ENCODE measurements around the gene MYO18A. TPM values are rescaled to one million over a fixed set of nuclear protein-coding genes. Genes with fewer than 3 reads are reported as not detected.

Gene MYO18A
- total and polyA plus RNA-seq, 2 experiments from 2014 or later: 186 to 564 TPM

- Histone ChIP-seq H3K4me1 (ENCODE audit: low read depth) (no peaks in the 10 kb centered on the region), H3K27ac (no peak overlapping the region), H3K4me3 (no peak overlapping the region), H3K36me3 (peaks cover 61% of the 10 kb centered on the region), H3K9me3 (ENCODE audit: low read depth) (no peaks in the 10 kb centered on the region), H3K27me3 (no peaks in the 10 kb centered on the region)
- no peak for DNase-seq (ENCODE audit: low read depth in 1 of 2, low spot score in 1 of 2)
- TF ChIP-seq CTCF (IDR thresholded peaks at IDR 0.05; ENCODE audit: low read depth, low read length): no peak
These were observed 95.6 kb downstream of the MYO18A start for GRCh38 chr17:29084541-29085146.

GRCh38 chr17:29080965-29081364 is 99.2 kb downstream of the MYO18A start:
- DNase-seq (ENCODE audit: low read depth in 1 of 2, low spot score in 1 of 2): no peak
- no peak overlapping the region for H3K27ac ChIP-seq
- peaks cover 61% of the 10 kb centered on the region for H3K36me3 ChIP-seq
- no peaks in the 10 kb centered on the region for H3K27me3 ChIP-seq
- no peaks in the 10 kb centered on the region for H3K9me3 ChIP-seq (ENCODE audit: low read depth)
- no peaks in the 10 kb centered on the region for H3K4me1 ChIP-seq (ENCODE audit: low read depth)
- TF ChIP-seq CTCF (IDR thresholded peaks at IDR 0.05; ENCODE audit: low read depth, low read length): no peak
- H3K4me3 ChIP-seq: no peak overlapping the region

- Histone ChIP-seq H3K36me3 (peaks cover 60% of the 10 kb centered on the region), H3K9me3 (ENCODE audit: low read depth) (no peaks in the 10 kb centered on the region)
- TF ChIP-seq CTCF (IDR thresholded peaks at IDR 0.05; ENCODE audit: low read depth, low read length): no peak
These were observed 99.9 kb downstream of the MYO18A start for GRCh38 chr17:29080323-29080722.

GRCh38 chr17:29079887-29080286 is 100.3 kb downstream of the MYO18A start:
- no peaks in the 10 kb centered on the region for H3K4me1 ChIP-seq (ENCODE audit: low read depth)

More at GRCh38 chr17:29080323-29080722, 99.9 kb downstream of the MYO18A start:
- Histone ChIP-seq H3K27me3 (no peaks in the 10 kb centered on the region), H3K4me3 (no peak overlapping the region), H3K4me1 (ENCODE audit: low read depth) (no peaks in the 10 kb centered on the region), H3K27ac (no peak overlapping the region)
- DNase-seq (ENCODE audit: low read depth in 1 of 2, low spot score in 1 of 2): no peak

GRCh38 chr17:29079433-29079832 is 100.8 kb downstream of the MYO18A start:
- no peak for TF ChIP-seq CTCF (IDR thresholded peaks at IDR 0.05; ENCODE audit: low read depth, low read length)
- no peaks in the 10 kb centered on the region for H3K27me3 ChIP-seq
- H3K4me3 ChIP-seq: no peak overlapping the region
- no peaks in the 10 kb centered on the region for H3K9me3 ChIP-seq (ENCODE audit: low read depth)
- DNase-seq (ENCODE audit: low read depth in 1 of 2, low spot score in 1 of 2): no peak
- H3K36me3 ChIP-seq: peaks cover 57% of the 10 kb centered on the region
- no peak overlapping the region for H3K27ac ChIP-seq
- H3K4me1 ChIP-seq (ENCODE audit: low read depth): no peaks in the 10 kb centered on the region

More at GRCh38 chr17:29079887-29080286, 100.3 kb downstream of the MYO18A start:
- no peaks in the 10 kb centered on the region for H3K27me3 ChIP-seq
- H3K36me3 ChIP-seq: peaks cover 58% of the 10 kb centered on the region
- H3K27ac ChIP-seq: no peak overlapping the region
- no peak for TF ChIP-seq CTCF (IDR thresholded peaks at IDR 0.05; ENCODE audit: low read depth, low read length)
- no peaks in the 10 kb centered on the region for H3K9me3 ChIP-seq (ENCODE audit: low read depth)
- DNase-seq (ENCODE audit: low read depth in 1 of 2, low spot score in 1 of 2): no peak
- H3K4me3 ChIP-seq: no peak overlapping the region
